Superior temporal gyrus (tissue), 1 donor: ENCODE data around the gene PAX5.
"Not testable (repeated sequence)": the region's sequence is repeated elsewhere in the genome, so short reads cannot be mapped to it uniquely, and the experiment has no call there.

Experiments
- DNase-seq: peaks from one replicate; pipeline ENCODE4 v3.0.0-alpha.2; 2016; ENCODE audit errors: extremely low spot score

PAX5 gene

GRCh38 chr9:37033682-37034304, at the start of gene PAX5:
PAX5 (minus strand) TSS chr9:37034268; CDS start chr9:37034031, 237 bp downstream.
- no peak for DNase-seq

- DNase-seq = no peak
Observed at GRCh38 chr9:37083654-37084053, 49.6 kb upstream of the PAX5 start.

GRCh38 chr9:37082214-37082765, 48.2 kb upstream of the PAX5 start:
- no peak for DNase-seq

- DNase-seq = not testable (repeated sequence)
Observed at GRCh38 chr9:37081507-37081906, 47.4 kb upstream of the PAX5 start.

GRCh38 chr9:37080165-37080628, 46.1 kb upstream of the PAX5 start:
- DNase-seq = not testable (repeated sequence)

GRCh38 chr9:37079370-37080164, 45.5 kb upstream of the PAX5 start:
- DNase-seq = peak; percentile 96

- not testable (repeated sequence) for DNase-seq
Observed at GRCh38 chr9:37074790-37075189, 40.7 kb upstream of the PAX5 start.

GRCh38 chr9:37066139-37066725, 32.2 kb upstream of the PAX5 start:
- no peak for DNase-seq

GRCh38 chr9:37062336-37062735, 28.3 kb upstream of the PAX5 start:
- DNase-seq = no peak

- no peak for DNase-seq
Observed at GRCh38 chr9:37061768-37062167, 27.7 kb upstream of the PAX5 start.

GRCh38 chr9:37060833-37061232, 26.8 kb upstream of the PAX5 start:
- no peak for DNase-seq

GRCh38 chr9:37056046-37056920, 22.2 kb upstream of the PAX5 start:
- DNase-seq = no peak

GRCh38 chr9:37054363-37054720, 20.3 kb upstream of the PAX5 start:
- DNase-seq = not testable (repeated sequence)

- no peak for DNase-seq
Observed at GRCh38 chr9:37053684-37054362, 19.8 kb upstream of the PAX5 start.

GRCh38 chr9:37046683-37047082, 12.6 kb upstream of the PAX5 start:
- DNase-seq = no peak

GRCh38 chr9:37042421-37042820, 8.4 kb upstream of the PAX5 start:
- no peak for DNase-seq

GRCh38 chr9:37040508-37041127, 6.5 kb upstream of the PAX5 start:
- DNase-seq = no peak

- DNase-seq = no peak
Observed at GRCh38 chr9:37038943-37039464, 4.9 kb upstream of the PAX5 start.

- no peak for DNase-seq
Observed at GRCh38 chr9:37038302-37038942, 4.4 kb upstream of the PAX5 start.
